ENCODE measurements around the gene CELA3A.
A peak's percentile ranks its signal among the peaks of the same experiment; 100 is the strongest.
"Not testable (repeated sequence)": the region's sequence is repeated elsewhere in the genome, so short reads cannot be mapped to it uniquely, and the experiment has no call there.

The CELA3A gene

GRCh38 chr1:21978209-21978608, 23.2 kb upstream of the CELA3A start:
- DNase-seq; in situ Hi-C loops (cut with HindIII; ENCODE audit: low pct_ligation_motif_present, low pct_unique_long_range_greater_than_20kb, low sequenced_read_pairs): not testable (repeated sequence)

- in situ Hi-C loops (cut with HindIII; ENCODE audit: low pct_ligation_motif_present, low pct_unique_long_range_greater_than_20kb, low sequenced_read_pairs); DNase-seq: not testable (repeated sequence)
Observed at GRCh38 chr1:21980515-21981220, 20.8 kb upstream of the CELA3A start.

- in situ Hi-C loops (cut with HindIII; ENCODE audit: low pct_ligation_motif_present, low pct_unique_long_range_greater_than_20kb, low sequenced_read_pairs); DNase-seq: not testable (repeated sequence)
Observed at GRCh38 chr1:21981253-21981652, 20.2 kb upstream of the CELA3A start.

- DNase-seq; in situ Hi-C loops (cut with HindIII; ENCODE audit: low pct_ligation_motif_present, low pct_unique_long_range_greater_than_20kb, low sequenced_read_pairs): not testable (repeated sequence)
Observed at GRCh38 chr1:21982122-21982521, 19.3 kb upstream of the CELA3A start.

GRCh38 chr1:21983539-21983938, 17.9 kb upstream of the CELA3A start:
- in situ Hi-C loops (cut with HindIII; ENCODE audit: low pct_ligation_motif_present, low pct_unique_long_range_greater_than_20kb, low sequenced_read_pairs); DNase-seq: not testable (repeated sequence)

- DNase-seq; in situ Hi-C loops (cut with HindIII; ENCODE audit: low pct_ligation_motif_present, low pct_unique_long_range_greater_than_20kb, low sequenced_read_pairs): not testable (repeated sequence)
Observed at GRCh38 chr1:21985893-21986292, 15.6 kb upstream of the CELA3A start.

- in situ Hi-C loops (cut with HindIII; ENCODE audit: low pct_ligation_motif_present, low pct_unique_long_range_greater_than_20kb, low sequenced_read_pairs); DNase-seq: not testable (repeated sequence)
Observed at GRCh38 chr1:21986386-21986785, 15.1 kb upstream of the CELA3A start.

- in situ Hi-C loops (cut with HindIII; ENCODE audit: low pct_ligation_motif_present, low pct_unique_long_range_greater_than_20kb, low sequenced_read_pairs); DNase-seq: not testable (repeated sequence)
Observed at GRCh38 chr1:21989672-21990393, 11.6 kb upstream of the CELA3A start.

- in situ Hi-C loops (cut with HindIII; ENCODE audit: low pct_ligation_motif_present, low pct_unique_long_range_greater_than_20kb, low sequenced_read_pairs); DNase-seq: not testable (repeated sequence)
Observed at GRCh38 chr1:21992186-21992585, 9.3 kb upstream of the CELA3A start.

- in situ Hi-C loops (cut with HindIII; ENCODE audit: low pct_ligation_motif_present, low pct_unique_long_range_greater_than_20kb, low sequenced_read_pairs); DNase-seq: not testable (repeated sequence)
Observed at GRCh38 chr1:21994716-21995115, 6.7 kb upstream of the CELA3A start.

GRCh38 chr1:21996663-21996970, 4.8 kb upstream of the CELA3A start:
- in situ Hi-C loops (cut with HindIII; ENCODE audit: low pct_ligation_motif_present, low pct_unique_long_range_greater_than_20kb, low sequenced_read_pairs); DNase-seq: not testable (repeated sequence)

- in situ Hi-C loops (cut with HindIII; ENCODE audit: low pct_ligation_motif_present, low pct_unique_long_range_greater_than_20kb, low sequenced_read_pairs), result not testable (repeated sequence)
Observed at GRCh38 chr1:21997891-21998623, 3.4 kb upstream of the CELA3A start.

GRCh38 chr1:21998624-21999294, 2.7 kb upstream of the CELA3A start:
- in situ Hi-C loops (cut with HindIII; ENCODE audit: low pct_ligation_motif_present, low pct_unique_long_range_greater_than_20kb, low sequenced_read_pairs); DNase-seq: not testable (repeated sequence)

More at GRCh38 chr1:21997891-21998623, 3.4 kb upstream of the CELA3A start:
- DNase-seq, result peak; percentile 14

GRCh38 chr1:21999645-22000044, 1.8 kb upstream of the CELA3A start:
- DNase-seq; in situ Hi-C loops (cut with HindIII; ENCODE audit: low pct_ligation_motif_present, low pct_unique_long_range_greater_than_20kb, low sequenced_read_pairs): not testable (repeated sequence)

GRCh38 chr1:22002461-22002860, 1.0 kb downstream of the CELA3A start:
- in situ Hi-C loops (cut with HindIII; ENCODE audit: low pct_ligation_motif_present, low pct_unique_long_range_greater_than_20kb, low sequenced_read_pairs); DNase-seq: not testable (repeated sequence)

- DNase-seq; in situ Hi-C loops (cut with HindIII; ENCODE audit: low pct_ligation_motif_present, low pct_unique_long_range_greater_than_20kb, low sequenced_read_pairs): not testable (repeated sequence)
Observed at GRCh38 chr1:22002875-22003274, 1.4 kb downstream of the CELA3A start.

- in situ Hi-C loops (cut with HindIII; ENCODE audit: low pct_ligation_motif_present, low pct_unique_long_range_greater_than_20kb, low sequenced_read_pairs); DNase-seq: not testable (repeated sequence)
Observed at GRCh38 chr1:22003959-22004358, 2.5 kb downstream of the CELA3A start.

GRCh38 chr1:22005261-22006149, 4.0 kb downstream of the CELA3A start:
- in situ Hi-C loops (cut with HindIII; ENCODE audit: low pct_ligation_motif_present, low pct_unique_long_range_greater_than_20kb, low sequenced_read_pairs), result not testable (repeated sequence)
- DNase-seq, result peak; percentile 46
